Stimulated activated CD4-positive, alpha-beta T cell treated with anti-CD3 and anti-CD28 coated beads, Interleukin-4, amount 100 ng/mL, for 4 hours (primary cell): Measurements from ENCODE around the gene MADD.
"Not testable (repeated sequence)": the region's sequence is repeated elsewhere in the genome, so short reads cannot be mapped to it uniquely, and the experiment has no call there.

Source experiments
- DNase-seq, 2 experiments: peaks; one replicate each; pipeline ENCODE4 v3.0.0-alpha.2; 2020

The MADD gene

GRCh38 chr11:47326198-47326597, 56.3 kb downstream of the MADD start:
- DNase-seq: no peak

- DNase-seq: no peak
Observed at GRCh38 chr11:47327025-47327424, 57.1 kb downstream of the MADD start.

- DNase-seq: no peak
Observed at GRCh38 chr11:47327949-47328348, 58.0 kb downstream of the MADD start.

GRCh38 chr11:47328449-47329390, 58.8 kb downstream of the MADD start:
- no peak for DNase-seq

- DNase-seq: no peak
Observed at GRCh38 chr11:47329431-47329986, 59.6 kb downstream of the MADD start.

- no peak for DNase-seq
Observed at GRCh38 chr11:47329987-47330931, 60.3 kb downstream of the MADD start.

GRCh38 chr11:47331454-47332302, 61.7 kb downstream of the MADD start:
- no peak for DNase-seq

GRCh38 chr11:47332303-47332711, 62.4 kb downstream of the MADD start:
- DNase-seq: no peak

- DNase-seq: no peak
Observed at GRCh38 chr11:47332791-47333525, 63.0 kb downstream of the MADD start.

GRCh38 chr11:47333526-47333845, 63.6 kb downstream of the MADD start:
- DNase-seq: no peak

- DNase-seq: no peak
Observed at GRCh38 chr11:47333886-47334443, 64.0 kb downstream of the MADD start.

- not testable (repeated sequence) for DNase-seq
Observed at GRCh38 chr11:47334699-47335411, 64.9 kb downstream of the MADD start.

GRCh38 chr11:47335733-47336132, 65.8 kb downstream of the MADD start:
- no peak for DNase-seq

GRCh38 chr11:47336595-47336994, 66.7 kb downstream of the MADD start:
- DNase-seq: no peak

- DNase-seq: no peak
Observed at GRCh38 chr11:47337229-47337924, 67.4 kb downstream of the MADD start.

- DNase-seq: no peak
Observed at GRCh38 chr11:47338396-47339241, 68.7 kb downstream of the MADD start.

GRCh38 chr11:47340010-47340409, 70.1 kb downstream of the MADD start:
- DNase-seq: no peak

GRCh38 chr11:47340980-47341775, 71.2 kb downstream of the MADD start:
- DNase-seq: no peak
